B cell (primary cell): ENCODE measurements around the gene DNAJC16. TPM values are rescaled to one million over a fixed set of nuclear protein-coding genes. Genes with fewer than 3 reads are reported as not detected.

Experiments
- ATAC-seq: fragments of 200-7000 bp; cut with Tn5 transposase; one replicate; pipeline ENCODE4 v1.10.0; 2021; ENCODE audit warnings: low read depth, mild to moderate bottlenecking, moderate number of reproducible peaks, moderate library complexity
- CTCF ChIA-PET: fragments of 350-600 bp; sonication (Branson Sonifier 250); formaldehyde crosslinking; loops from one replicate; lab custom pipeline; 2021; ENCODE audit warnings: antibody characterized with exemption, inconsistent platforms; lab: Charles Lee
- POLR2A ChIA-PET: fragments of 350-600 bp; sonication (Branson Sonifier 250); formaldehyde crosslinking; loops from one replicate; lab custom pipeline; 2021; ENCODE audit warnings: antibody characterized with exemption; lab: Charles Lee
- DNase-seq: peaks from one replicate; pipeline ENCODE4 v3.0.0; 2013
- H2AFZ ChIP-seq: 2 replicates; pipeline ENCODE4 v1.6.1; 2012; ENCODE audit warnings: mild to moderate bottlenecking, low read depth, low read length; ENCODE audit not compliant: insufficient read depth, poor library complexity, severe bottlenecking
- H3K27ac ChIP-seq, 2 donors: 1 replicate in 1 of 2; 2 replicates in 1 of 2; pipeline ENCODE4 v1.5.1; 2012 to 2013; ENCODE audit warnings: low read length in 2 of 2, mild to moderate bottlenecking in 2 of 2, moderate library complexity in 1 of 2
- H3K27me3 ChIP-seq, 4 experiments: fragments of 200-600 bp in 1 of 4; sonication (generic) in 1 of 4; replicated peaks in 1 of 4; 1 replicate in 2 of 4; 2 replicates in 2 of 4; pipeline versions ENCODE4 v1.6.1 to v1.7.0; 2013 to 2016; ENCODE audit warnings: low read length in 3 of 4, mild to moderate bottlenecking in 2 of 4, mixed read lengths in 1 of 4, moderate library complexity in 1 of 4; ENCODE audit not compliant: insufficient read depth in 4 of 4, control insufficient read depth in 3 of 4; ENCODE audit errors: control extremely low read depth in 1 of 4
- H3K36me3 ChIP-seq, 2 experiments: replicated peaks in 1 of 2; 1 replicate in 1 of 2; 2 replicates in 1 of 2; pipeline versions ENCODE4 v1.6.1 to v1.7.1; 2013; ENCODE audit warnings: low read length in 1 of 2; ENCODE audit not compliant: insufficient read depth in 2 of 2, control insufficient read depth in 1 of 2; ENCODE audit errors: control extremely low read depth in 1 of 2, extremely low read depth in 1 of 2
- H3K4me1 ChIP-seq, 2 donors: fragments of 200-600 bp in 1 of 2; sonication (generic) in 1 of 2; 1 replicate in 1 of 2; 2 replicates in 1 of 2; pipeline versions ENCODE4 v1.5.1 to v1.6.1; 2013 to 2017; ENCODE audit warnings: low read length in 2 of 2; ENCODE audit not compliant: control insufficient read depth in 2 of 2, insufficient read depth in 2 of 2
- H3K4me2 ChIP-seq: replicated peaks from 2 replicates; pipeline ENCODE3; 2012; ENCODE audit warnings: mild to moderate bottlenecking, low read depth, low read length; ENCODE audit not compliant: poor library complexity, severe bottlenecking
- H3K4me3 ChIP-seq, 5 experiments: fragments of 200-600 bp in 1 of 5; sonication (generic) in 1 of 5; 1 replicate in 3 of 5; 2 replicates in 2 of 5; pipeline versions ENCODE4 v1.5.1 to v1.7.0; 2011 to 2016; ENCODE audit warnings: low read length in 4 of 5, mild to moderate bottlenecking in 4 of 5, low read depth in 2 of 5, control low read depth in 1 of 5, moderate library complexity in 1 of 5; ENCODE audit not compliant: insufficient read depth in 1 of 5; ENCODE audit errors: control extremely low read depth in 1 of 5, extremely low read depth in 1 of 5
- H3K79me2 ChIP-seq: fragments of 200-600 bp; sonication (generic); one replicate; pipeline ENCODE4 v1.6.0; 2016; ENCODE audit warnings: low read length; ENCODE audit not compliant: control insufficient read depth, insufficient read depth
- H3K9ac ChIP-seq: fragments of 200-600 bp; sonication (generic); 2 replicates; pipeline ENCODE4 v1.6.1; 2017; ENCODE audit warnings: mild to moderate bottlenecking, low read length, moderate library complexity
- H3K9me3 ChIP-seq, 3 donors: one replicate each; pipeline versions ENCODE4 v1.6.1 to v1.7.1; 2013; ENCODE audit warnings: low read length in 2 of 3; ENCODE audit not compliant: control insufficient read depth in 2 of 3, insufficient read depth in 1 of 3; ENCODE audit errors: control extremely low read depth in 1 of 3
- H4K20me1 ChIP-seq: 2 replicates; pipeline ENCODE4 v1.6.0; 2012; ENCODE audit warnings: mild to moderate bottlenecking, low read length; ENCODE audit not compliant: insufficient read depth, control insufficient read depth, poor library complexity, severe bottlenecking
- H3K27ac Mint-ChIP-seq: one replicate; pipeline ENCODE4 v1.8.0; 2021; ENCODE audit warnings: mixed read lengths
- H3K27me3 Mint-ChIP-seq: one replicate; pipeline ENCODE4 v1.8.0; 2021; ENCODE audit warnings: mixed read lengths
- H3K4me1 Mint-ChIP-seq: one replicate; pipeline ENCODE4 v1.8.0; 2021; ENCODE audit warnings: mixed read lengths
- H3K4me3 Mint-ChIP-seq: one replicate; pipeline ENCODE4 v1.8.0; 2021; ENCODE audit warnings: mixed read lengths
- H3K9me3 Mint-ChIP-seq: one replicate; pipeline ENCODE4 v1.8.0; 2022; ENCODE audit warnings: mixed read lengths; ENCODE audit not compliant: insufficient read depth
- CTCF ChIP-seq: fragments of 200-600 bp; IDR thresholded peaks from one replicate; pipeline ENCODE4 v1.8.0; 2022; ENCODE audit warnings: antibody characterized with exemption, mild to moderate bottlenecking
- EZH2 ChIP-seq: IDR thresholded peaks from 2 replicates; pipeline ENCODE4 v1.6.1; 2012; ENCODE audit warnings: borderline replicate concordance, low read depth, mild to moderate bottlenecking, moderate library complexity, low read length; ENCODE audit not compliant: insufficient read depth, poor library complexity, severe bottlenecking
- WGBS: methylation state at CpG from one replicate; pipeline ENCODE4 v1.1.5; 2013; ENCODE audit warnings: missing lambda C conversion rate; ENCODE audit not compliant: insufficient coverage; 5-methylcytosine and 5-hydroxymethylcytosine counted together
- intact Hi-C: fragments of 100-400 bp; cut with micrococcal nuclease; formaldehyde crosslinking; loops from one replicate; pipeline ENCODE4 v1.10.0; 2022
- polyA plus RNA-seq: library from polyadenylated mRNA; depleted of rRNA; stranded (reverse); fragments of >200 nt; gene quantifications from 2 replicates; pipeline ENCODE4 v1.2.3, GENCODE V29; 2012
- total RNA-seq, 2 donors: library from RNA; stranded (reverse); fragments of 120-200 nt in 1 of 2; gene quantifications; 1 replicate in 1 of 2; 2 replicates in 1 of 2; pipeline versions ENCODE4 v1.2.3 to v1.2.4, GENCODE V29; 2013 to 2022

Gene DNAJC16
- total and polyA plus RNA-seq, 2 donors (not counting 1 experiment from before 2014, with no cell fraction given) = 16.9 to 47.1 TPM

- intact Hi-C loops = no loop called here
- Mint-ChIP-seq H3K27me3 (no peaks in the 10 kb centered on the region), H3K9me3 (no peaks in the 10 kb centered on the region), H3K27ac (no peak overlapping the region), H3K4me1 (peaks cover 13% of the 10 kb centered on the region), H3K4me3 (no peak overlapping the region)
- H3K9me3 ChIP-seq = no peaks in the 10 kb centered on the region
- no peak overlapping the region for H3K27ac ChIP-seq
- no peak overlapping the region for H3K4me2 ChIP-seq
- peaks cover under 1% of the 10 kb centered on the region for H4K20me1 ChIP-seq
- CTCF ChIA-PET = interaction anchor here (1.2 kb wide), 1 partner anchor 10 kb away, joined by 3 read pairs; no protein-coding TSS in a partner anchor
- ATAC-seq = no peak
- WGBS = 97% methylated on average over 7 of the region's 12 CpGs
- H3K36me3 ChIP-seq = peaks cover 0 to 45% of the 10 kb centered on the region in 2 experiments
- H3K27me3 ChIP-seq = no peaks in the 10 kb centered on the region
- no peak overlapping the region for H3K4me3 ChIP-seq
- no peak overlapping the region for H3K9ac ChIP-seq
- H3K4me1 ChIP-seq = no peaks in the 10 kb centered on the region
- no peak for TF ChIP-seq CTCF
- TF ChIP-seq EZH2 = no peak
- POLR2A ChIA-PET = no interaction called here
- peaks cover 28% of the 10 kb centered on the region for H3K79me2 ChIP-seq
- no peak for DNase-seq
- H2AFZ ChIP-seq = no peak overlapping the region
Observed at GRCh38 chr1:15508700-15509487, 17.8 kb upstream of the DNAJC16 start.

GRCh38 chr1:15509586-15509985 is 17.1 kb upstream of the DNAJC16 start:
- Histone ChIP-seq H2AFZ (no peak overlapping the region), H3K27me3 (no peaks in the 10 kb centered on the region), H3K4me2 (no peak overlapping the region), H3K4me3 (no peak overlapping the region), H3K27ac (no peak overlapping the region), H3K9me3 (no peaks in the 10 kb centered on the region), H3K9ac (no peak overlapping the region), H3K36me3 (peaks cover 0 to 43% of the 10 kb centered on the region in 2 experiments), H4K20me1 (peaks cover 6% of the 10 kb centered on the region), H3K4me1 (no peaks in the 10 kb centered on the region), H3K79me2 (peaks cover 35% of the 10 kb centered on the region)
- no peak for DNase-seq
- intact Hi-C loops = no loop called here
- Mint-ChIP-seq H3K4me1 (peaks cover 19% of the 10 kb centered on the region), H3K27ac (no peak overlapping the region), H3K9me3 (no peaks in the 10 kb centered on the region), H3K27me3 (no peaks in the 10 kb centered on the region), H3K4me3 (no peak overlapping the region)
- 92% methylated on average over 2 of the region's 7 CpGs for WGBS
- ATAC-seq = no peak
- POLR2A ChIA-PET = no interaction called here
- CTCF ChIA-PET = interaction anchor here (1.2 kb wide), 1 partner anchor 10 kb away, joined by 3 read pairs; no protein-coding TSS in a partner anchor
- TF ChIP-seq CTCF = no peak
